ENCODE results near the gene PTDSS2. TPM values are rescaled to one million over a fixed set of nuclear protein-coding genes. Genes with fewer than 3 reads are reported as not detected.
"Not testable (repeated sequence)": the region's sequence is repeated elsewhere in the genome, so short reads cannot be mapped to it uniquely, and the experiment has no call there.

PTDSS2 gene
- total RNA-seq, 2 experiments from 2014 or later, result 26.2 to 30.0 TPM

DNA sequence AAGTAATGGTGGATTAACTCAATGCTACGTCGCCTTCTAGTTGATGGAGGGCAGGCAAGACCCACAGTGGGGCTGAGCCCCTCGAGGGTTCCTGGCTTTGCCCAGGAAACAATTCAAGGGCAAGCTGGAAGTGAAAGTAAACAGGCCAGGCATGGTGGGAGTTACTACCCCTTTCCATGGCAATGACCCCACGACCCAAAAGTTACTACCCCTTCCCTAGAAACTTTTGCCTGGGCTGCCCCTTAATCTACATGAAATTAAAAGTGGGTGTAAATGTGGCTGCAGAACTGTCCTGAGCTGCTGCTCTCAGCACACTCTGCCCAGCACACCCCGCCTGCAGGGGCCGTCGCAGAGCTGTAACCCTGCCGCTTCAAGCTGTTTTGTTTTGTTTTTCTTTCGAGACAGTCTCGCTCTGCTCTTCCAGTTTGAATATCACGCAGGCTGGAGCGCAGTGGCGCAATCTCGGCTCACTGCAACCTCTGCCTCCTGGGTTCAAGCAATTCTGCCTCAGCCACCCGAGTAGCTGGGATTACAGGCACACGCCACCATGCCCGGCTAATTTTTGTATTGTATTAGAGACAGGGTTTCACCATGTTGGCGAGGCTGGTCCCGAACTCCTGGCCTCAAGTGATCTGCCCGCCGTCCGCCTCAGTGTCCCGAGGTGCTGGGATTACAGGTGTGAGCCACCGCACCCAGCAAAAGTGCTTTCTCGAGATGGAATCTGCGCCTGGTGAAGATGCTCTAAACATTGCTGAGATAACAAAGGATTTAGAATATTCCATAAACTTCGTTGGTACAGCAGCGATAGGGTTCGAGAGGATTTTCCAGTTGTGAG is 62.9 kb downstream of the PTDSS2 start:
- POLR2A ChIA-PET, result interaction anchor here (0.6 kb wide), 1 partner anchor 253 kb away, joined by 3 read pairs; no protein-coding TSS in a partner anchor
- CTCF ChIA-PET, result interaction anchor here (1.3 kb wide), 1 partner anchor 65 kb away, joined by 3 read pairs; no protein-coding TSS in a partner anchor

DNA sequence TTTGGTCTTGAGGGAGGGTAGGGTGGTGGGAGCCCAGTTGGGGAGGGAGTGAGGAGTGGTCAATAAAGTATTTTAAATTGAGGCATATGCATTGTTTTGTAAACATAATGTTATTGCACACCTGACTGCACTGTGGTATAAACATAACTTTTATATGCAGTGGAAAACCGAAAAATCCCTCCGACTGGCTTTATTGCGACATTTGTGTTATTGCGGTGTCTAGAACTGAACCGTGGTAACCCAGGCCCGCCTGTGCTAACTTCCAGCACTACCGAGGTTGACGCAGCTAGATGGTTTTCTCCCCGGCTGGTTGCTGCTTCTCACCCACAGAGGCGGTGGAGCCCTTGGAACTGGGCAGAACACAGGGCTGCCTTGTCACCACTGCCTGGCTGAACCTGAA is 64.5 kb downstream of the PTDSS2 start:
- CTCF ChIA-PET, result interaction anchor here (1.3 kb wide), 1 partner anchor 67 kb away, joined by 3 read pairs; no protein-coding TSS in a partner anchor

DNA sequence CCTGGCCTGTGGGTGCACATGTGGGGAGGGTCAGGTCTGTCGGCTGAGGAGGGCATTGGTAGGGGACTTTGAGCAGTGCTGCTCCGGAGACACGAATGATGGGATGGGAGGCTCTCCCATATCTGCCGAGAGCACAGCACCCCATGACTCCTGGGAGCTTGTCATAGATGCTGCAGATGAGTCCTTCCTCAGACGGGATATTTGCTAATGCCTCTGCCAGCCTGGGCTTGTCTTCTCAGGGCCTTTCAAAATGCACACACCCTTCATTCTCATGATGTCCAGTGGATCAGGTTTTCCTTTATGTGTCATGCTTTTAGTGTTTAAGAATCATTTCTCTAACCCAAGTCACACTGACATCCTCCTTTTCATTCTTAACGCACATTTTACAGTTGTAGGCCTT is 65.1 kb downstream of the PTDSS2 start:
- ChIA-PET POLR2A (no interaction called here), CTCF (no interaction called here)

More for the DNA sequence above, 64.5 kb downstream of the PTDSS2 start:
- POLR2A ChIA-PET, result no interaction called here

DNA sequence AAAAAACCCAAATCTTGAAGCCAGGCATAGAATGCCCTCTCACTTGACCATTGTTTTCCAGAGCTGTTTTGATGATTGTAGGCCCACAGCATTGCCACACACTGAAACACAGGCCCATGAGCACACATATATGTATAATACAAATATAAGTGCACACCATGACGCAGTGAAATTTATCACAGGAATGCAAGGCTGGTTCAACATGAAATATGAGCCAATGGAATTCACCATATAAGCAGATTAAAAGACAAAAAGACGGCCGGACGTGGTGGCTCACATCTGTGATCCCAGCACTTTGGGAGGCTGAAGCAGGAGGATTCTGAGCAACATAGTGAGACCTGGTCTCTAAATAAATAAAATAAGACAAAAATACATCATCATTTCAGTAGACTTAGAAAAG is 66.3 kb downstream of the PTDSS2 start:
- ChIA-PET CTCF (interaction anchor here (0.7 kb wide), 1 partner anchor 57 kb away, joined by 3 read pairs; no protein-coding TSS in a partner anchor), POLR2A (no interaction called here)

DNA sequence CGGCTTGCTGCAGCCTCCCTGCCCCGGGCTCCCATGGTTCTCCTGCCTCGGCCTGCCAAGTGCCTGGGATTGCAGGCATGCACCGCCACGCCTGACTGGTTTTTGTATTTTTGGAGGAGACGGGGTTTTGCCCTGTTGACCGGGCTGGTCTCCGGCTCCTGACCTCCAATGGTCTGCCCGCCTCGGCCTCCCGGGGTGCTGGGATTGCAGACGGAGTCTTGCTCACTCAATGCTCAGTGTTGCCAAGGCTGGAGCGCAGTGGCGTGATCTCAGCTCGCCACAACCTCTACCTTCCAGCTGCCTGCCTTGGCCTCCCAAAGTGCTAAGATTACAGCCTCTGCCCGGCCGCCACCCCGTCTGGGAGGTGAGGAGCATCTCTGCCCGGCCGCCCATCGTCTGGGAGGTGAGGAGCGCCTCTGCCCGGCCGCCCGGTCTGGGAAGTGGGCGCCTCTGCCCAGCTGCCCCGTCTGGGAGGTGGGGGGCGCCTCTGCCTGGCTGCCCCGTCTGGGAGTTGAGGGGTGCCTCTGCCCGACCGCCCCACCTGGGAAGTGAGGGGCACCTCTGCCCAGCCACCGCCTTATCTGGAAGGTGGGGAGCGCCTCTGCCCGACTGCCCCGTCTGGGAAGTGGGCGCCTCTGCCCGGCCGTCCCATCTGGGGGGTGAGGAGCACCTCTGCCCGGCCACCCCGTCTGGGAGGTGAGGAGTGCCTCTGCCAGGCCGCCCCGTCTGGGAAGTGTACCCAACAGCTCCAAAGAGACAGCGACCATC is 67.0 kb downstream of the PTDSS2 start:
- POLR2A ChIA-PET, result not testable (repeated sequence)
- CTCF ChIA-PET, result interaction anchor here (0.7 kb wide), 1 partner anchor 57 kb away, joined by 3 read pairs; no protein-coding TSS in a partner anchor

DNA sequence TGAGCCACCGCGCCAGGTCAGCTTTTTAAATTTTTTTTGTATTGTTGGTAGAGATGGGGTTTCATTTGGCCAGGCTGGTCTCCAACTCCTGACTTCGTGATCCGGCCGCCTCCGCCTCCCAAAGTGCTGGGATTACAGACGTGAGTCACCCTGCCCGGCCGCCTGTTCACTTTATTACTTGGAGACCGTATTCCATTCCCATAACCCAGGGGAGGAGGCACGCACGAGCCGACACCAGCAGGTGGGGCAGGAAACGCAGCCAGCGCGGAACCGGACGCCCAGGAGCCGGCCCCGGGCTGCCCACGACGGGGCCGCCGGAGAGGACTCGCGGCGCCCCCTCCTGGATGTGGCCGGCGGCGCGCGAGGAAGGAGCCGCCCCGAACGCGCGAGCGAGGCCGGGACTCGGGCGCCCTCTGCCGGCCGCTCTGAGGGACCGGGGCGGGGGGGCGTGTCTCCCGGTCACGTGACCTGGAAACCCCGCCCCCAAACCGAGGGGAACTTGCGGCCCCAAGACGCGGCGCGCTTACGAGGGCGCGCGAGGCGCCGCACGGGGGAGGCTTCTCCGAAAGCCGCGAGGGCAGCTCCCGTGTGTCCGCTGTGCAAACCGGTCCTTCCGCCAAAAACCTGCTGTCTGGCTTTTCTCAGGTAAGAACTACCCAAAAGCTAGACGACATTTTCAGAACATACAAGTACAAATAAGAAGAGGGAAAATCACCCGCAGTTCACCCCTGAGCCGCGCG is 68.6 kb downstream of the PTDSS2 start:
- ChIA-PET POLR2A (interaction anchor here (0.7 to 1.0 kb wide), 4 partner anchors 12 to 17 kb away, joined by 3 to 7 read pairs (median 4); no protein-coding TSS in a partner anchor), CTCF (interaction anchor here (0.7 to 2.6 kb wide), 29 partner anchors 10 to 312 kb away, joined by 3 to 29 read pairs (median 3); partner anchors contain the start of genes BET1L, HRAS, LRRC56 and RIC8A)

DNA sequence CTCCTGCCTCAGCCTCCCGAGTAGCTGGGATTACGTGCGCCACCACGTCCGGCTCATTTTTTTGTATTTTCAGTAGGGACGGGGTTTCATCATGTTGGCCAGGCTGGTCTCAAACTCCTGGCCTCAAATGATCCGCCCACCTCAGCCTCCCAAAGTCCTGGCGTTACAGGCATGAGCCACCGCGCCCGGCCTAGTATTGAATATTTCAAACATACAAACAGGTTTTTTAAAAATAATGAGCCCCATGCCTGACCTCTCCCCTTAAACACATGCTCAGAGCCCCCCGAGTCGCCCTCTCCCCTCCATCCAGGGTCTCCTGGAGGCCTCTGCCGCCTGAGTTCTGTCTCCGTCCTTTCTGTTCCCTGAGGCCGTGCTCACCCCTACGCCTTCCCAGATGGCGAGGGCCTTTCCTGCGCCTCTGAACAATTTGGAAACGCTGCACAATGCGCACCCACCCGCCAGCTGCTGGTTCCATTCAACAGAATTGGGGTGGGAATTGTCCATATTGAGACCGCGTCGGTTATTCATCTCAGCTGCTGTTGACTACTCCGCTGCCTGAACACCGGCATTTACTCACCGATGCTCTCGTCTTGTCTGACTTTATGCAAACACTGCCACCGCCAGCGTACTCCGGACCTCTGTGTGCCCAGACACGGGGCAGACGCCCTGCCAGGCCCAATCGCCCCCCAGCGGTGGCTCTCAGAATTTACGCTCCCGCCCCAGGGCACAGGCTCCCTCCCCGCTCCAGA is 70.5 kb downstream of the PTDSS2 start:
- POLR2A ChIA-PET, result interaction anchor here (0.9 kb wide), 1 partner anchor 70 kb away, joined by 4 read pairs; no protein-coding TSS in a partner anchor
- CTCF ChIA-PET, result interaction anchor here (0.6 to 2.5 kb wide), 3 partner anchors 15 to 415 kb away, joined by 3 to 11 read pairs (median 3); no protein-coding TSS in a partner anchor

DNA sequence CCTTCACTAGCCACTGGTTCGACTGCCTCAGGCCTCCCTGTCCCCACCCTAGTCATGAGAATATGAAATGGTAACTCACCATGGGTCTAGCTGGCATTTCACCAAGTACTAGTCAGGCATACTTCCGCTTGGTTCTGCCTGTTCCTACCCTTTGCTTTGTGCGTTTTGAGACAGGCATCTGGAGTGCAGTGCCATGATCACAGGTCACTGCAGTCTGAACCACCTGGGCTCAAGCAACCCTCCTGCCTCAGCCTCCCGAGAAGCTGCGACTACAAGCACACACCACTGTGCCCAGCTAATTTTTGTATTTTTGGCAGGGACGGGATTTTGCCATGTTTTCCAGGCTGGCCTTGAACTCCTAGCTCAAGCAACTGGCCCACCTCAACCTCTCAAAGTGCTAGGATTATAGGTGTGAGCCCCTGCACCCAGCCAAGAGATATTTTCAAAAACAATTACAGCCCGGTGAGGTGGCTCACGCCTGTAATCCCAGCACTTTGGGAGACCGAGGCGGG is 71.2 kb downstream of the PTDSS2 start:
- CTCF ChIA-PET, result interaction anchor here (0.6 kb wide), 1 partner anchor 15 kb away, joined by 3 read pairs; no protein-coding TSS in a partner anchor
- POLR2A ChIA-PET, result no interaction called here

DNA sequence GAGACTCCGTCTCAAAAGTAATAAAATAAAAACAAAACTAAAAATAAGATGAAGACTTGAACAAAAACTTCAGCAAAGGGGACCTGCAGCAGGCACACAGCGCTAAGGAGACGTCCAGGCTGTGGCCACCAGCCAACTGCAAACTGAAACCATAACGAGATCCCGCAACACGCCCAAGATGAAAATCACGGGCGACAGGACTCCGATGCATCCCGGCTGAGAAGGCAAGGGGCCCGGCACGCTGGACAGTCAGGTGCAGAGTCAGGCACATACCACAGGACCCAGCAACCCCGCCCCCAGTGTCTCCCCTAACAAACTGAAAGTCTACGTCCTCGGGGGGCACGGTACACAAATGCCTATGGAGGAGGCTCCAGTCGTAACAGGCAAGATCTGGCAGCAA is 76.1 kb downstream of the PTDSS2 start:
- ChIA-PET POLR2A (no interaction called here), CTCF (no interaction called here)

DNA sequence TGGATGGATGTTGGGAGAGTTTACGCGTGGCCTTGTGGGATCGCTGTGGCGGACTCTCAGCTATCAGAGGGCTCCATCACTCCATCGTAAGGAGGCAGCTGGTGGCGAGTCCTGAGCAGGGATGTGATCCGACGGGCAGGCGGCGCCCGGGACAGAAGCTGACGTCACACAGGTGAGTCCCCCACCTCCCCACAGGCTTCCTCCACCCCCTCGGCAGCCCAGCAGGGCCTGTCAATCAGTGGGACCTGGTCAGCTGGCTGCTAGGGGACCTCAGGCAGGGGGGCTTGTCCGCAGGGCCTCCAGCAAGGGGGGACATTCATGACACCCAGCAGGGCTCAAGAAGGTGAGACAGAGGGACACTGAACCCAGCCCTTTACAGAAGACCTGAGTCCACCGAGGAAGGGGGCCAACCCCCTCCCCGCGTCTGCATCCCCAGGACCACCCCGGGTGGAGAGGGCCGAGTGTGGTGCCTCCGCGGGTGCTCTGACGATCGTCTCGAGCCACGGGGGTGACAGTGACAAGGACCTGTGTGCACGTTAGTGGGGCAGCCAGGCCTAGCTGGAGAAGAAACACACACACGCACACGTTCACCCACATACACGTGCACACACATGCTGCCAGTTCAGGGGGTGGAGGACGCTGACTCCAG is 78.2 kb downstream of the PTDSS2 start:
- ChIA-PET CTCF (no interaction called here), POLR2A (no interaction called here)

DNA sequence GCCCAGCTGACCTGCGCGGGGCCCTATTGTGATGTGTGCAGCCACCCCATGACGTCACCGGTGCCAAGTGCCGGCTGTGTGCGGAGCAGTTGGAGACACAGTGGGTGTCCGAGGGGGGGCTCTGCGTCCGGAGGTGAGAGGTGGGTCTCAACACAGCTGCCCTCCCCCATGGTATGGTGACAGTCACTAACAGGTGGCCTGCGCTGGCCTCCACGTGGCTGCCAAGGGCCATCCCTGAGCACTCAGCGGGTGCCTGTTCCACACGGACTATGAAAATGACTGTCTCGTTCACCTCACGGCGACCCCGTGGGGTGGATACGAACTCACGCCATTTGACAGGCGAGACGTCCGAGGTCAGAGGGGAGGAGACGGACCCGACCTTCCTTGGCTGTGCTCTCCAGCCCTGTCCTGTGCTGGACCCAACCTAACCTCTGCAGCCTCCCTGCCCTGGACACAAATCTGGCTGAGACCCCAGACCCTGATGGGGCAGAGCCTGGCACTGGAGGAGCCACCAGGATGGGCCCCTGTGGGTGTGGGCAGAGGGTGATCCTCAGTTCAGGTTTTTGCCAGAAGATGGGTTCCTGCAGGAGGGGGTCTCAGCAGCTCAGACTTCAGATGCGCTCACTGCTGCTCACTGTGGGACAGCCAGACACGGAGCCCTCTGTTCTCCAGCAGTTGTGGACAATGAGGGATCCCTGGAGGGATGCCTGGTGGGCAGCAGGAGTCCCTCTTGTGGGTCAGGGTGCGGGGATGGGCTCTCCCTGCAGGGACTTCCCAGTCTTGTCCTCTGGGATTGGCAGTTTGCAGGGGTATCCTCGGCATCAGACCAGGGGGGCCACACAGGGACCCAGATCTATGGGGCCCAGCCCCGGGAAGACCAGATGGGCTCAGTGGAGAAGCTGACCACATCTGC is 79.0 kb downstream of the PTDSS2 start:
- ChIA-PET CTCF (interaction anchor here (0.6 to 0.9 kb wide), 2 partner anchors 10 to 11 kb away, joined by 3 read pairs; no protein-coding TSS in a partner anchor), POLR2A (no interaction called here)

DNA sequence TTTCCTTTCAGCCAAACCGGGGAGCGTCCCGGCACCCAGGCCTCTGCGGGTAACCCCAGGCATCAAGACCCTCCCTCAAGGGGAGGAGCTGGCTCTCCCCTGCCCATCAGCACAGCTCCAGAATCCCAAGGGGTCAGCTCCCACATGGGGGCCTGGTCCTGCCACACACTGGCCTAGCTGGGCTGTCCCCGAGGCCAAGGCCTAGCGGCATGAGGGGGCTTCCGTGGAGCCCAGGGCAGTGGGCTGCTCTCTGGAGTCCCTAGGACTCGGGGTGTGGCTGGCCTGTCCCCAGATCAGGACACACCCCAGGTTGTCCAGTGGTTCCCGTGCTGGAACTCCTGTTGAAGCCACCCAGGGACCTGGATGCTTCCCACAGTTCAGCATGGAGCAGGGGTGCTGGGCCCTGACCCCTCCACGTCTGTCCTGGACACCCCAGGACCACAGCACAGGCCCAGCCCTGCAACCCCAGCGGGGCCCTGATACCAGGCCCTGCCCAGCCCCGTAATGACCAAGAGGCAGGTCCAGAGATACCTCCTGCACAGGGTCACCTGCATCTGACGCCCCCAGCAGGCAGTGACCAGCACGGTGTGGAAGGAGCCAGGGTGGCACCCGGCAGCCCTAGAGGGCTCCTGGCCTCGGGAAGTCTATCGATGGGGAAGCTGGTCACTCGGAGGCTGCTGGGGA is 79.8 kb downstream of the PTDSS2 start:
- POLR2A ChIA-PET, result no interaction called here
- CTCF ChIA-PET, result interaction anchor here (0.9 kb wide), 1 partner anchor 11 kb away, joined by 3 read pairs; no protein-coding TSS in a partner anchor

DNA sequence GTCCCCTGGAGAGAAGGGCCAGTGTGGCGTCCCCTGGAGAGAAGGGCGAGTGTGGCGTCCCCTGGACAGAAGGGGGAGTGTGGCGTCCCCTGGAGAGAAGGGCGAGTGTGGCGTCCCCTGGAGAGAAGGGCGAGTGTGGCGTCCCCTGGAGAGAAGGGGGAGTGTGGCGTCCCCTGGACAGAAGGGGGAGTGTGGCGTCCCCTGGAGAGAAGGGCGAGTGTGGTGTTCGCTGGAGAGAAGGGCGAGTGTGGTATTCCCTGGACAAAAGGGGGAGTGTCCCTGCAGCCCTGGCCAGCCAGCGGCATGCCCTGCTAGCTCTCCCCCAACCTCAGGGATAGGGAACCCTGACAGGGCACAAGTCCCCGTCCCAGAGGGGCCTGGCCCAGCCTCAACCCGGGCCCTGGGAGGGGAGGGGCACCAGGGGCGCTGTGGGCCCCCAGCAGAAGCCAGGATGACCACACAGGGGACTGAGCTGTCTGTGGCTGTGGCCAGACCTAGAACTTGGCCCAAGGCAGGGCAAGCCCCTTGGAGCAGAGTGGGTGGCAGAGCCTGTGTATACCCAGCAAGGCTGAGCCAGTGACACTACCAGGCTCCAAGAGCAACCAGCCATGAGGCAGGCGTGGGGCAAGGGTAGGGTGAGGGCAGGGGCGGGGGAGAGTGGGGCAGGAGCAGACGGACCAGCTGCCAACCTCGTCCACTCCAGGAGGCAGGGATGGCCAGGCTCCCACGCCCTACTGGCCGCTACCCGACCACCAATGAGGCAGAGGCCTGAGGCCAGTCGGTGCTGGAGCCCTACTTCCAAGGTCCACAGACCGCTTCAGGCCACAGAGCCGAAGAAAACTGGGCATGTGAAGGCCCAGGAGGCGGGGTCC is 81.1 kb downstream of the PTDSS2 start:
- CTCF ChIA-PET, result interaction anchor here (6.8 kb wide), 1 partner anchor 12 kb away, joined by 29 read pairs; no protein-coding TSS in a partner anchor
- POLR2A ChIA-PET, result no interaction called here

DNA sequence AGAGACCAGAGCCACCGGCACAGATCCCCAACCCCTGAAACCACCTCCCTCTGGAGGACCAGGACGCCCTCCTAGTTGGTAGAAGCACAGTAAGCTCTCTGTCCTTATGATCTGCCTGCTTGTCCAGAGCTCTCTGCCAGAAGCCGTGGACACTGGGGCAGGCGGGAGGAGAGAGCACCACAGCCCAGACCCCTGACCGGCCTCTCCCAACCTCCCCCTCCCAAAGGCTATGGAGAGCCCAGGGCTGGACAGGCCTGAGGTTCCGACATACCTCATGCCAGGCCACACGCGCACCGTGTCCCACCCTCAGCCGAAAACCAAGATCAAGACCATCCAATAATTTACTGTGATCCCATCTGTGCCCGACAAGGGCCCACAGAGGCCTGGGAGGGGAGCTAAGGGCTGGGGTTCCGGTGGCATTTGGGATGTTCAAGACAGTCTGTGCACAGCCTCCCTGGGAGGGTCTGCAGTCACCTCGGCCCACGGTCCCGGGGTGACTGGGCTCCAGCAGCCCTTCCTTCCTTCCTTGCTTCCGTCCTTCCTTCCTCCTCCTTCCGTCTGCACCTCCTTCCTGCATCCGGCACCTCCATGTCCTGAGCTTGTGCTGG is 81.9 kb downstream of the PTDSS2 start:
- CTCF ChIA-PET, result interaction anchor here (6.8 kb wide), 1 partner anchor 13 kb away, joined by 29 read pairs; no protein-coding TSS in a partner anchor
- POLR2A ChIA-PET, result no interaction called here

DNA sequence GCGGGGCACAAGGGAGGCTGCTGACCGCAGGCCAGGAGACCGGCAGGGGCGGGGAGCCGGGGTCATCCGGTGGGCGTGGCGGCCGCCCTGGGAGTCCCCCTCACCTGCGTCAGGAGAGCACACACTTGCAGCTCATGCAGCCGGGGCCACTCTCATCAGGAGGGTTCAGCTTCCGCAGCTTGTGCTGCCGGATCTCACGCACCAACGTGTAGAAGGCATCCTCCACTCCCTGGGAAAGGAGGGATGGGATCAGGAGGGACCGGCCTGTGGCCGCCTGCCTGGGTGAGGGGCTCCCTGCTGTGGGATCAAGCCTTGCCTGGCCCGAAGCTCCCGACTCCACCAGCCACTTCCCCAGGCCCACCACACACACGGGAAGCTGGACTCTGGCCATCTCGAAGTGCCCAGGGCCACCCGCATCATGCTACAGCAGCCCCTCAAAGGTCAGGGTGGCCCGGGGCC is 82.5 kb downstream of the PTDSS2 start:
- POLR2A ChIA-PET, result no interaction called here
- CTCF ChIA-PET, result interaction anchor here (1.4 to 6.8 kb wide), 2 partner anchors 14 to 29 kb away, joined by 4 to 29 read pairs; no protein-coding TSS in a partner anchor

All from activated CD8-positive, alpha-beta memory T cell treated with anti-CD3 and anti-CD28 coated beads for 36 hours (primary cell).